Mesenchymal stem cell (in vitro differentiated cells and primary cell): ENCODE measurements around the gene FCN3. TPM values are rescaled to one million over a fixed set of nuclear protein-coding genes. Genes with fewer than 3 reads are reported as not detected.

Experiments used
- DNase-seq: peaks from one replicate; pipeline ENCODE4 v3.0.0-alpha.2; 2013
- H2AFZ ChIP-seq: one replicate; pipeline ENCODE4 v1.6.1; 2013; ENCODE audit warnings: low read depth, mild to moderate bottlenecking, control low read depth, inconsistent platforms, low read length, moderate library complexity
- H2AK5ac ChIP-seq: 2 replicates; pipeline ENCODE4 v1.6.1; 2013; ENCODE audit warnings: low read length, moderate library complexity, mild to moderate bottlenecking, inconsistent platforms; ENCODE audit not compliant: severe bottlenecking
- H2BK120ac ChIP-seq: one replicate; pipeline ENCODE4 v1.6.1; 2013; ENCODE audit warnings: low read depth, mild to moderate bottlenecking, inconsistent platforms, low read length, moderate library complexity
- H2BK12ac ChIP-seq, 2 experiments: one replicate each; pipeline ENCODE4 v1.6.1; 2013; ENCODE audit warnings: inconsistent platforms in 2 of 2, low read length in 2 of 2, mild to moderate bottlenecking in 2 of 2, moderate library complexity in 2 of 2, control low read depth in 1 of 2
- H2BK15ac ChIP-seq: one replicate; pipeline ENCODE4 v1.6.1; 2013; ENCODE audit warnings: mild to moderate bottlenecking, low read depth, inconsistent platforms; ENCODE audit not compliant: poor library complexity, severe bottlenecking
- H2BK5ac ChIP-seq: 2 replicates; pipeline ENCODE4 v1.6.1; 2013; ENCODE audit warnings: low read depth, mild to moderate bottlenecking, low read length, control low read depth, inconsistent platforms; ENCODE audit not compliant: poor library complexity, severe bottlenecking
- H3K14ac ChIP-seq, 2 experiments: one replicate each; pipeline ENCODE4 v1.6.1; 2013; ENCODE audit warnings: inconsistent platforms in 2 of 2, low read length in 2 of 2, control low read depth in 1 of 2, mild to moderate bottlenecking in 1 of 2, moderate library complexity in 1 of 2
- H3K18ac ChIP-seq, 2 experiments: one replicate each; pipeline ENCODE4 v1.6.1; 2013; ENCODE audit warnings: inconsistent platforms in 2 of 2, low read length in 2 of 2, control low read depth in 1 of 2, low read depth in 1 of 2, mild to moderate bottlenecking in 1 of 2
- H3K23ac ChIP-seq, 2 experiments: one replicate each; pipeline ENCODE4 v1.6.1; 2013; ENCODE audit warnings: inconsistent platforms in 2 of 2, low read length in 2 of 2, mild to moderate bottlenecking in 2 of 2, moderate library complexity in 2 of 2, control low read depth in 1 of 2
- H3K27ac ChIP-seq: 2 replicates; pipeline ENCODE4 v1.5.1; 2013; ENCODE audit warnings: mild to moderate bottlenecking, moderate library complexity, low read length, control low read depth, inconsistent platforms; ENCODE audit not compliant: poor library complexity, severe bottlenecking
- H3K27me3 ChIP-seq, 2 experiments: 2 replicates each; pipeline versions ENCODE4 v1.6.1 to v1.7.0; 2013; ENCODE audit warnings: low read length in 2 of 2, mild to moderate bottlenecking in 2 of 2, moderate library complexity in 2 of 2, control low read depth in 1 of 2, inconsistent platforms in 1 of 2; ENCODE audit not compliant: control insufficient read depth in 1 of 2, insufficient read depth in 1 of 2
- H3K36me3 ChIP-seq, 2 experiments: 2 replicates each; pipeline versions ENCODE4 v1.6.1 to v1.7.0; 2013; ENCODE audit warnings: low read length in 2 of 2, control low read depth in 1 of 2, inconsistent platforms in 1 of 2, low read depth in 1 of 2, mild to moderate bottlenecking in 1 of 2; ENCODE audit not compliant: insufficient read depth in 2 of 2, control insufficient read depth in 1 of 2
- H3K4ac ChIP-seq, 2 experiments: one replicate each; pipeline ENCODE4 v1.6.1; 2013; ENCODE audit warnings: inconsistent platforms in 2 of 2, low read length in 2 of 2, mild to moderate bottlenecking in 2 of 2, moderate library complexity in 2 of 2, control low read depth in 1 of 2, low read depth in 1 of 2
- H3K4me1 ChIP-seq: 2 replicates; pipeline ENCODE4 v1.6.1; 2013; ENCODE audit warnings: low read depth, low read length, control low read depth; ENCODE audit not compliant: control insufficient read depth, insufficient read depth
- H3K4me2 ChIP-seq: 2 replicates; pipeline ENCODE4 v1.6.1; 2013; ENCODE audit warnings: low read length, mild to moderate bottlenecking, inconsistent platforms; ENCODE audit not compliant: poor library complexity, severe bottlenecking
- H3K4me3 ChIP-seq, 2 experiments: 2 replicates each; pipeline versions ENCODE4 v1.5.1 to v1.7.0; 2013; ENCODE audit warnings: low read length in 2 of 2, mild to moderate bottlenecking in 2 of 2, control low read depth in 1 of 2, low read depth in 1 of 2; ENCODE audit not compliant: insufficient read depth in 1 of 2
- H3K79me1 ChIP-seq: replicated peaks from 2 replicates; pipeline ENCODE4 v1.6.1; 2013; ENCODE audit warnings: mild to moderate bottlenecking, control low read depth, low read length, inconsistent platforms; ENCODE audit not compliant: poor library complexity, severe bottlenecking
- H3K9ac ChIP-seq: 2 replicates; pipeline ENCODE4 v1.7.0; 2013; ENCODE audit warnings: mild to moderate bottlenecking, low read length, moderate library complexity
- H3K9me3 ChIP-seq: 2 replicates; pipeline ENCODE4 v1.7.0; 2013; ENCODE audit warnings: mild to moderate bottlenecking, low read length; ENCODE audit not compliant: control insufficient read depth
- H4K8ac ChIP-seq: one replicate; pipeline ENCODE4 v1.6.1; 2013; ENCODE audit warnings: inconsistent platforms, mild to moderate bottlenecking, low read length, moderate library complexity
- H4K91ac ChIP-seq: one replicate; pipeline ENCODE4 v1.6.1; 2013; ENCODE audit warnings: mild to moderate bottlenecking, low read length, inconsistent platforms
- WGBS: methylation state at CpG from one replicate; pipeline ENCODE4 v1.1.7; 2013; ENCODE audit warnings: mixed read lengths; 5-methylcytosine and 5-hydroxymethylcytosine counted together
- small RNA-seq: library from polyadenylated mRNA; stranded (forward); fragments of <200 nt; extraction: miRNeasy Mini kit (QIAGEN cat#:217004); gene quantifications from one replicate; pipeline ENCODE3, GENCODE V24; 2013; ENCODE audit warnings: low read depth

FCN3 gene

GRCh38 chr1:27321813-27322568 is 52.6 kb downstream of the FCN3 start, which contains the start of gene TMEM222:
TMEM222 (plus strand) TSS chr1:27322163; CDS start chr1:27322198, 35 bp downstream.
- H2AFZ ChIP-seq: peak within 1 kb of the TSS; percentile 75
- peaks cover 4% of the 10 kb centered on the region for H3K79me1 ChIP-seq

More at GRCh38 chr1:27321813-27322568, 52.6 kb downstream of the FCN3 start, which contains the start of gene TMEM222:
- H3K4ac ChIP-seq: peak within 1 kb of the TSS; percentile 89 to 92
- H4K91ac ChIP-seq: peak within 1 kb of the TSS; percentile 85
- peak within 1 kb of the TSS; percentile 100 for H3K9ac ChIP-seq
- WGBS: under 1% methylated on average over 67 of the region's 67 CpGs
- peaks cover 0 to 12% of the 10 kb centered on the region in 2 experiments for H3K27me3 ChIP-seq
- peak within 1 kb of the TSS; percentile 75 for H3K27ac ChIP-seq
- no peak within 1 kb of the TSS for H2BK12ac ChIP-seq
- no peak within 1 kb of the TSS for H2BK15ac ChIP-seq
- H3K4me2 ChIP-seq: peak within 1 kb of the TSS; percentile 84
- peak within 1 kb of the TSS; percentile 90 to 100 for H3K4me3 ChIP-seq
- peak; percentile 98 for DNase-seq
- H4K8ac ChIP-seq: peak within 1 kb of the TSS; percentile 94
- H3K14ac ChIP-seq: peak within 1 kb of the TSS in 1 of 2 experiments; percentile 98
- H2AK5ac ChIP-seq: no peak within 1 kb of the TSS
- H3K18ac ChIP-seq: peak within 1 kb of the TSS; percentile 82 to 99
- peaks cover 3% of the 10 kb centered on the region for H3K4me1 ChIP-seq
- peak within 1 kb of the TSS in 1 of 2 experiments; percentile 87 for H3K23ac ChIP-seq
- no peak within 1 kb of the TSS for H2BK120ac ChIP-seq
- peak within 1 kb of the TSS; percentile 5 for H2BK5ac ChIP-seq
- H3K9me3 ChIP-seq: no peaks in the 10 kb centered on the region
- H3K36me3 ChIP-seq: peaks cover 16 to 28% of the 10 kb centered on the region in 2 experiments

Small RNA genes lying within 50 kb of the gene (small RNA-seq; reads per million reads assigned to genes)
- gene RNU6-48P: not detected
